COLO829 (cell line): ENCODE measurements around the gene F8A2.
"Not testable (repeated sequence)": the region's sequence is repeated elsewhere in the genome, so short reads cannot be mapped to it uniquely, and the experiment has no call there.

Experiments
- DNase-seq: peaks from one replicate; pipeline ENCODE4 v3.0.0; 2012; ENCODE audit warnings: low spot score

Gene F8A2

GRCh38 chrX:155381843-155382528, at the start of gene F8A2:
TSS of gene F8A2 (plus strand) at chrX:155382095. CDS start at chrX:155382115, 20 bp downstream.
- not testable (repeated sequence) for DNase-seq

- DNase-seq = no peak
Observed at GRCh38 chrX:155333544-155334100, 48.3 kb upstream of the F8A2 start.

- no peak for DNase-seq
Observed at GRCh38 chrX:155334486-155335336, 47.2 kb upstream of the F8A2 start, which contains the start of gene CLIC2. TSS of gene CLIC2 (minus strand) at chrX:155334614. CDS start at chrX:155334427, 187 bp downstream.

- DNase-seq = not testable (repeated sequence)
Observed at GRCh38 chrX:155335337-155335712, 46.6 kb upstream of the F8A2 start.

- not testable (repeated sequence) for DNase-seq
Observed at GRCh38 chrX:155345689-155346088, 36.2 kb upstream of the F8A2 start.

- not testable (repeated sequence) for DNase-seq
Observed at GRCh38 chrX:155349448-155349847, 32.4 kb upstream of the F8A2 start.

GRCh38 chrX:155363712-155364111, 18.2 kb upstream of the F8A2 start:
- DNase-seq = not testable (repeated sequence)

GRCh38 chrX:155373777-155374458, 8.0 kb upstream of the F8A2 start:
- not testable (repeated sequence) for DNase-seq

GRCh38 chrX:155379802-155380201, 2.1 kb upstream of the F8A2 start:
- not testable (repeated sequence) for DNase-seq

GRCh38 chrX:155382529-155382967, 653 bp downstream of the F8A2 start:
- DNase-seq = not testable (repeated sequence)

- no peak for DNase-seq
Observed at GRCh38 chrX:155389634-155390033, 7.7 kb downstream of the F8A2 start.

- peak; percentile 0 for DNase-seq
Observed at GRCh38 chrX:155394747-155395276, 12.9 kb downstream of the F8A2 start.

GRCh38 chrX:155406429-155406828, 24.5 kb downstream of the F8A2 start:
- DNase-seq = no peak

- no peak for DNase-seq
Observed at GRCh38 chrX:155417769-155418168, 35.9 kb downstream of the F8A2 start.
